Measurements from ENCODE around the gene NHLH1.

NHLH1 gene

DNA sequence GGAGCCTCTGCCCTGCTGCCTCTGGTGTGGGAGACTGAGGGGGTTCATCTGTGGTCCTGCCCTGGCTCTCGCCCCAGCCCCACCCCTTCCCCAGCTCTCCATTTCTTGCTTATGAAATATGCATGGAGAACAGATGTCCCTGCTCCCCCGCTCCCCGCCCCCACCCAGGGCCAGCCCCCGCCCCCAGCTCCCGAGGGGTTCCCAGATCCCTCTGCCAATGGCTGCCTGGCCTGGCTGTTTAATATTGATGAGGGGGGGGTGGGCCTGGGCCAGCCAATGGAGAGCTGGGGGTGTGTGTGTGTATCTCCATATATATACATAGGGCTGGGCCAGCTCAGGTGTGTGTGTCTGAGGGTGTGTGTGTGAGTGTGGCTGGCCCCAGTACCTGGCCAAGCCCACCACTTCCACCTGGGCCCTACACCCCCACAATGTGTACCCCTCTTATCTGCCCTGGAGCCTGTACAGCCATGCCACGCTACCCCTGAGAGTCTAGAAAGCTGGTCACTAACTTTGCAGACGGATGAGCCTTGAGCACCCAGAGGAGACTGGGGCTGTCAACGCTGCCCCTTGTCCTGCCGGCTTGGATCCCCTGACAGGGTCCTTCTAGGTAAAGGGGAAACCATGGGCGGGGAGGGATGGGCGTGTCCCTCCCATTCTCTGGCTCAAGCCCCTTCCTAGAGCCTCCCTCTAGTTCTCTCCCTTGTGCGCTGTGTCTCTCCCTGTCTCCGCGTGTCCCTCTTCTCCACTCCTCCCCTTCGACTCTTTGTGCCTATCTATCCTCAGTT lies at the start of gene NHLH1:
Gene NHLH1 (plus strand): TSS at position 341 of the 785 bp plus-strand sequence. CDS start 3,661 bp downstream, outside the sequence.
- DNase-seq (ENCODE audit: low read depth in 2 of 3, low spot score in 2 of 3): no peak

DNA sequence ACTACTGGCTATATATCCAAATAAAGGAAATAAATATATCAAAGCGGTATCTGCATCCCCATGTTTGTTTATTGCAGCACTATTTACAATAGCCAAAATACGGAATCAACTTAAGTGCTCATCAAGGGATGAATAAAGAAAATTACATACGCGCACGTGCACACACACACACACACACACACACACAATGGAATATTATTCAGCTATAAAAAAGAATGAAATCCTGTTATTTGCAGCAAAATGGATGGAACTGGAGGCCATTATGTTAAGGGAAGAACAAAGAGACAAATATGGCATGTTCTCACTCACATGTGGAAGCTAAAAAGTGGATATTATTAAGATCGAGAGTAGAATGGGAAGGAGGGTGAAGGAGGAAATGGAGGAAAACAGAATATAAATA lies 44.0 kb upstream of the NHLH1 start:
- DNase-seq (ENCODE audit: low read depth in 2 of 3, low spot score in 2 of 3): no peak

DNA sequence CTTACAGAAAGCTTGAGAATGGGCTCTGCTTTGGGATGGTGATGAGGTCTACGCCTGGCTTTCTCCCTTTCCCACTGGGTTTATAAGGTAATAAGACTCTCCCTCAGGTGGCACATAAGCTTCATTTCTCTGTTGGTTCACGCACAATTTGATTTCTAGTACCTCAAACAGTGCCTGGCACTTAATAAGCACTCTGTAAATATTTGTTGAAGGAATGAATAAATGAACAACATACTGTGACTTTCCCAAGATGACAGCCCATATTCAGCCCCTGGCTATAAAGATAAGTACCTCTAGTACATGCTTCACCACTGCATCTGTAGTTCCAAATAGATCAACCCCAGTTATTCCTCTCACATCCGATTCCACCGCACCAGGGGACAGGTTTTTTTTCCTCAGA lies 41.6 kb upstream of the NHLH1 start:
- DNase-seq (ENCODE audit: low read depth in 2 of 3, low spot score in 2 of 3): no peak

DNA sequence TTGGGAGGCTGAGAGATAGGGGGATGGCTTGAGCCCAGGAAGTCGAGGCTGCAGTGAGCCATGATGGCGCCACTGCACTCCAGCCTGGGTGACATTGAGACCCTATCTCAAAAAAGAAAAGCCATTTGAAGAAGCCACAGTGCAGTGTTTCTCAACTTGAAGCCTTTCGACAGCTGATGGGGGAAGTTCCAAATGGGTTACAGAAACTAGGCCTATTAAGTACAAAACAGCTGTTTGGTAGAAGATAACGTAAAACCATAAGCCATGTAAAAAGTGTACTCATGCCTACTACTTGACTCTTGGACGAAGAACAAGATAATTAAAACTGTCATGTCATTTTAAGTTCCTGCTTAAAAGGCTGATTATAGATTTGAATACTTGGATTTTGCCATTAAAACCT lies 40.5 kb upstream of the NHLH1 start:
- no peak for DNase-seq (ENCODE audit: low read depth in 2 of 3, low spot score in 2 of 3)

DNA sequence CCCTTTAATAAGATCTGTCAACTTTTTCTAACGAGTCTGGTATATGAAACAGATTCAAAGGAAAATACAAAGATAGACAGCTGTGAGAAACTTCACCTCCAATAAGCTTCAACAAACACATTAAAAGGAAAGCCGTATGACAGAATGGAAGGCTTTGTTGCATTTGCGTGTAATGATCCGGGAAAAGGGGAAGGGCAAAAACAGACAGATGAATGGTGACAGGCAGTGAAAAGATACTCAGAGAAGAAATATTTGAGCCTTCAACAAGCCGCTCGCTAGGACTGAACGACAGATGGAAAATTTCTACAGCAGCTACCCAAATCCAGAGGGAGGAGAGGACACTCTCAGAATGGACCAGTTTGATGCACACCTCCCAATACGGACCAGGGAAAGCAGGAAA lies 38.7 kb upstream of the NHLH1 start:
- DNase-seq (ENCODE audit: low read depth in 2 of 3, low spot score in 2 of 3): no peak

DNA sequence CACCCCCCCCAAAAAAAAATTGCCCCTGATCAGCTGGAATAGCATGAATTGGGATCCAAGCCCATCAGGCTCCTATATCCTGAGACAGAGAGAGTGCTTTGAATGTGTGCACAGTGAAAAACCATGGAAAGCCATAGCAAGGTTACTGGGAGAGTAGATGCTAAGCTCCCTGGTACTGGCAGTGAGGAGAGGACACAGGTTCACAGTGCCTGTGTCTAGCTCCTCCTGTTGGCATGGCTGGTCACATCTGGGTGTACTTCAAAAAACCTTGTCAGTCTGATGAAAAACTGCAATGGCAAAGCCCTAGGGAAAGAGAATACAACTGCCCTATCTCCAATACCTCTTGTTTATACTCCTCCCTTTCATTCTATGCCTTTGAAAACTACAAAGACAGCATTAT lies 36.8 kb upstream of the NHLH1 start:
- DNase-seq (ENCODE audit: low read depth in 2 of 3, low spot score in 2 of 3): no peak

DNA sequence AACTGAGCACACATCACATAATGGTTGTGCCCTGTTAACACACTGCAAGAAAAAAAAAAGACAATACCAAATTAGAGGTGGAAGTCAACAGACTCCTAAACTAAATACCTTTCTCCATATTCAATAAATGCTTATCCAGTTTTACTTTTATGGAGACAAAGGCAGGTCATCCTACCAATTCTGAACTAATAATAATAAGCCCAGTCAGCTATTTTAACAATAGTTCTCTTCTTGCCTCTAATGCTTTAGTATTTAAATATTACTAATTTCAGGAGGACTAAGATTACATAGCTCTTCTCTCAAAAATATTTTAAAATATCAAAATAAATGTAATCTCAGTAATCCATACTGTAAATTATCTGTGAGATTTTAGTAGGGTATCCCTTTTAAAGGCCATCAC lies 34.4 kb upstream of the NHLH1 start:
- no peak for DNase-seq (ENCODE audit: low read depth in 2 of 3, low spot score in 2 of 3)

DNA sequence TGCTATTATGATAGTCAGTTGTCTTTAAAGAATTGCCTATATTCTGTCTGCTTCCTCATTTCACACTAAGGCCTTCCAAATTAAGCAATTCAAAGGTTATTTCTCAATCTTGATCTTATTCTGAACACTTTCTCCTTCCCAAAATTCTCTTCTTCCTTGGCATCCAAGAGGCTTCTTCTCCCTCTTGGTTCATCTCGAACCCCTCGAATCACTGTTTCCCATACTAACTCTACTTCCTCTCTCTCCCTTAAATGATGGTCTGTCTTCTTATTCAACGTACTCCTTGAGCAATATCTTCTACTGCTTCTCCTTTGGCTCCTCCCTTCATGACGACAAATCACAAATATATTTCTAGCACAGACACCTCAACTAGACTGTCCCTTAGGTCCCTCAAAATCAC lies 28.3 kb upstream of the NHLH1 start:
- DNase-seq (ENCODE audit: low read depth in 2 of 3, low spot score in 2 of 3): no peak

DNA sequence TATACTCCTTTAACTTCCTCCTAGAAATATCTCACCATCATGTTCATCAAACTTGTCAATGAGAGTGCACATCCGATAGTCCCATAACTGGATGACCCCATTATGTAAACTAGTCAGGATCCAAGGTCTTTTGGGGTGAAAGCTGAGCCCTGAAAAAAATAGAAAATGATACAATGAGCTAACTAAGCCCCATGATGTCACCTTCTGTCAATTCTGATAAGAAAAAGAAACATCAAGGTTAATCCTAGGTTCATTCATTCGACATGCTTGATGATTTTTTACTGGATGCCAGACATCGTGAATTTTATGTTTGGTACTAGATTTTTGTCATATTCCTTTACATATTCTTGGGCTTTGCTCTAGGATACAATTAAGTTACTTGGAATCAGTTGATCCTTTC lies 26.7 kb upstream of the NHLH1 start:
- DNase-seq (ENCODE audit: low read depth in 2 of 3, low spot score in 2 of 3): no peak

DNA sequence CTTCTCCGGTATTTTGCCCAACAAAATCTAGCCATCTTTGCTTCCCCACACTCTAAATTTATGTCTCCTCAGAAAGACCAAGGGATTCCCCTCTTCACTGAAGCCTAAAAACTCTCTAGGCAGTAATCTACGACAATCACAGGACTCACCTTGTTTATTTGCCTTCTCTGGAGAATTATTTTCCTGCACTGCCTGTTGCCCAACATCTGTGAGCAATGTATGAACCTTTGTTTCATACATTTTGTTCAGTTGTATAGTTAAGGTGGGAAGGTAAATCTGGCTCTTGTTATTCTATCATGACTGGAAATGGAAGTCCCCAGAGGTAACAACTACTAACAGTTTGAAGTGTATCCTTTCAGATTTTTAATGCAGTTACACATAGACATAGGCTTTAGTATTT lies 26.0 kb upstream of the NHLH1 start:
- DNase-seq (ENCODE audit: low read depth in 2 of 3, low spot score in 2 of 3): no peak

DNA sequence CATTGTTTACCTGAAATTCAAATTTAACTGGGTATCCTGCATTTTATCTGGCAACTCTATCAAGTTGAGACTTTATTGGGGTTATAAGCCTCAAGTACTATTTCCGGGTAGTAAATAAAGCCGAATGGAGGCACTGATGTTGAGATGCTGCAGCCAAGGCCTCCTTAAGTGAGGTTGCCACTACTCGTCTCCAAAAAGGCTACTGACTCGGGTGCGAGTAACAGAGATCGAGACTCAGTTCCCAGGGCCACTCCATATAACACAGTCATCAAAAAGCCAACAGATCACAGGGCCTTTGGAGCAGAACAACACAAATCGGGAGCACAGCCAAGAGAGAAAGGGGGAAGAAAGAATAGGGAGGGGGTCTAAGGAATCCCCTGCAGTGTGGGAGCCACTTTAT lies 24.3 kb upstream of the NHLH1 start:
- no peak for DNase-seq (ENCODE audit: low read depth in 2 of 3, low spot score in 2 of 3)

DNA sequence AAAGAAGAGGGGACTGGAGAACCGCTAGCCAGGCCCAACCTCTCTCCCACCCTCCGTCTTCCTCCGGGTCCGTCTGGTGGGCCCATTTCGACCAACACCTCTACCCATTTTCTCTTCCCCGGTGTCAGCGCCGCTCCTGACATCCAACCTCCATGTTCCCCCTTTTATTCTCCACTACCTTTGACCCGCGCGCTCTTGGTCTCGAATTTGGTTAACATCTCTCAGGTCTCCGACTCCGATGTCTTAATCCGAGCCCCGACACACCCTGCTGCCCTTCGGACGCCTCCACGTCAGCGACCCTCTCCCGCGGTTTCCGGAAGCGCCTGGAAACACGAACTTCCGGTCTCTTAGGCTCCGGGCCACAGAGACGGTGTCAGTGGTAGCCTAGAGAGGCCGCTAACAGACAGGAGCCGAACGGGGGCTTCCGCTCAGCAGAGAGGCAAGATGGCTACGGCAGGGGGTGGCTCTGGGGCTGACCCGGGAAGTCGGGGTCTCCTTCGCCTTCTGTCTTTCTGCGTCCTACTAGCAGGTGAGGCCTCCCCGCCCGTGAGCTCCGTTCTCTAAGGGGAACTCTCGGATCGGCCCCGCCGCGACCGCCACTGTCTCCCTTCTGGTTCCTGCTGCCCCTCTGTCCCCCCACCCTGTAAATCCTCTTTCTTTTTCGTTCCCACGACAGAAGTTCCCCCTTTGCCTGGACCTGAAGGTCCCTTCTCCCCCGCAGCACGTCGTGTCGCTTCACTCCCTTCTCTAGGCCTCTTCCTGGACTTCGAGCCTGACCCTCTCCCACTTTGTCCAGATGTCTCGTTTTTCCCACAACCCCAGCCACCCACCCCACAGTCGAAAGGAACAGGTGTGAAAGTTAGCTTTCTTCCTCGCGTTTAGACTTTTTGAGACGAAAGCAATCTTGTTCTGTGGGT lies 23.7 kb upstream of the NHLH1 start, which contains the start of the genes COPA and NCSTN:
Gene COPA (minus strand): TSS at position 298 of the 917 bp plus-strand sequence. CDS start 80 bp downstream, at position 218.
Gene NCSTN (plus strand): TSS at position 431 of the 917 bp plus-strand sequence. CDS start 14 bp downstream, at position 445.
- DNase-seq (ENCODE audit: low read depth in 2 of 3, low spot score in 2 of 3): peak; percentile 43 to 78 (median 77)

DNA sequence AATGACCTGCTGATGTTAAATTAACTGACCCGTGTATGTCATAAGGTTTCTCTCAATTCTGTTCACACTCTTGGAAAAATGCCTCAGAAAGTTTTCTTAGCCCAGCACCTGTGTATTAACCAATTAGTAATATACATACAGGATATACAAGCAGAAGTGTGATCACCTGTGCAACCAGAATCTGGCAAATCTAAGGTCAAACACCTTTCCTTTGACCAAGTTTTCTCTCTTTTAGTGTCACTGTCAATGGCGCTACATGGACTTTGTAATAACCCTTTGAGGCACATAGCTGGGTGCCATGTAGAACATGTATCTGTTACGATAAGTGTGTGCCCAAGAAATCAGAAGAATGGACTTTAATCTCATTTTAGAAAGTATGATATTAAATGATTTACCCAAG lies 22.6 kb upstream of the NHLH1 start:
- no peak for DNase-seq (ENCODE audit: low read depth in 2 of 3, low spot score in 2 of 3)

DNA sequence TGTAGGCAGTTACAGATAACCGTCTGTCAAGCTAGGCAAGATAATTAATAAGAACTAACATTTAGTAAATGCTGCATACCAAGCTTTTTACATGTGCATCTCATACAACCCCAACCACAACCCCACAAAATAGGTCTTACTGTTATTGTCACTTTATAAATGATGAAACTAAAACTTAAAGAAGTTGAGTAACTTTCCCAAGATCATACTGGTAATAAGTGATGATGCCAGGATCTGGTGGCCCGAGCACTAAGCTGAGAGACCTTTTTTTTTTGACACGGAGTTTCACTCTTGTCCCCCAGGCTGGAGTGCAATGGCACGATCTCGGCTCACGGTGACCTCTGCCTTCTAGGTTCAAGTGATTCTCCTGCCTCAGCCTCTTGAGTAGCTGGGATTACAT lies 21.9 kb upstream of the NHLH1 start:
- no peak for DNase-seq (ENCODE audit: low read depth in 2 of 3, low spot score in 2 of 3)

DNA sequence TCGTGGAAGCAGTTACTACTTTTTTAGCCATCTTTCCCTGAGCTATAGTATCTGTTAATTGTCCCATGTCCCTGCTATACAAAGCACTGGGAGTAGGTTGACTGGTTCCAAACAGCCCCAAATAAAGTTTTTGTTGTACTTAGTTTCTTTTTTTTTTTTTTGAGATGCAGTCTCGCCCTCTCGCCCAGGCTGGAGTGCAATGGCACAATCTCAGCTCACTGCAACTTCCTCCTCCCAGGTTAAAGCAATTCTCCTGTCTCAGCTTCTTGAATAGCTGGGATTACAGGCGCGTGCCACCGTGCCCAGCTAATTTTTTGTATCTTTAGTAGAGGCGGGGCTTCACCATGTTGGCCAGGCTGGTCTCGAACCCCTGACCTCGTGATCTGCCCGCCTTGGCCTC lies 20.4 kb upstream of the NHLH1 start:
- DNase-seq (ENCODE audit: low read depth in 2 of 3, low spot score in 2 of 3): no peak

DNA sequence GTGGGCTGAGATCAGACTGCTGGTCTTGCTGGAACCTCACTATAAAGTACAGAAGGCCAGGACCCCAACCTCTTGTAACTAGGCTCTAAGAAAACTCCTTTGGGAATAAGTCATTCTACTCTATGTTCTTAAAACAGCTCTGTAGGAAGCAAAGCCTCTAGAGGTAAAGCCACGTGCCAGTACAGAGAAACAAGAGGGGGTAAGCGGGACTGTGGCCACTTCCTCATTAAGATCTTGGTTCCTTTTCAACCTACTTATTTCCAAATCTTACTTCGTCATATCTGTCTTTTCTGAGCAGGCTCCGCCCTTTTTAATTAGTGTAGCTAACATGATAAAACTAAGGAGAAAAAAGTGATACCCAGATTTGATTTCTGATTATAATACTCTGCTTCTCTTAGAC lies 19.9 kb upstream of the NHLH1 start:
- DNase-seq (ENCODE audit: low read depth in 2 of 3, low spot score in 2 of 3): no peak

DNA sequence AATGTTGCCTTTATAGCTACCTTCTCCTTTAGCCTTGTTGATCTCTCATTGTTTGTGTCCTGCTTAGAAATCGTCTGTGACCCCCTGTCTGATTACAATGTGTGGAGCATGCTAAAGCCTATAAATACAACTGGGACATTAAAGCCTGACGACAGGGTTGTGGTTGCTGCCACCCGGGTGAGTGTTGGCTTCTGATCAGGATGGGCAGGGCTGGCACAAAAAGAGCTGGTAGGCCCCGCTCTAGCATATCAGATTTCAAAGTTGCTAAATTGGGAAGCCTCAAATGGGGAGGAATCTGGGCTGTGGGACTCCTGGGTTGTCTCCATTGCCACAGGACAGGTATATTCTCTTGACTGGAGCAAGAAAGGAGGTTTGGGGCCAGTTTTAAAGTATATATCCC lies 15.2 kb upstream of the NHLH1 start:
- DNase-seq (ENCODE audit: low read depth in 2 of 3, low spot score in 2 of 3): no peak

DNA sequence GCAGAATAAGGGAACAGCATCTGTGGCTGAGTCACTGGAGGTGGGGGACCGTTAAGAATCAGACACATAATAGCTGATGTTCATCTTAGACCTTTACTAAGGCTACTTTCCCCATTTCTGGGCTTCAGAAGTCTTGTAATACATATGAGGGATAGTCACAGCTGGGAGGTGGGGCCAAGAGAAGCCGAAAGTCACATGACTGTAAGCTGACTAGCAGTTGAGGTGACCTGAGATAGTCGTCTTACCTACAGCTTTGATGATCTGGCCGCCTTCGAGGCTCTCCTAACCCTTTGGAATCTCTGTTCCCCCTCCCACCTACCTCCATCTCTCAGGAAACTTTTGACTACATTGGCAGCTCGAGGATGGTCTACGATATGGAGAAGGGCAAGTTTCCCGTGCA lies 14.3 kb upstream of the NHLH1 start:
- DNase-seq (ENCODE audit: low read depth in 2 of 3, low spot score in 2 of 3): no peak

DNA sequence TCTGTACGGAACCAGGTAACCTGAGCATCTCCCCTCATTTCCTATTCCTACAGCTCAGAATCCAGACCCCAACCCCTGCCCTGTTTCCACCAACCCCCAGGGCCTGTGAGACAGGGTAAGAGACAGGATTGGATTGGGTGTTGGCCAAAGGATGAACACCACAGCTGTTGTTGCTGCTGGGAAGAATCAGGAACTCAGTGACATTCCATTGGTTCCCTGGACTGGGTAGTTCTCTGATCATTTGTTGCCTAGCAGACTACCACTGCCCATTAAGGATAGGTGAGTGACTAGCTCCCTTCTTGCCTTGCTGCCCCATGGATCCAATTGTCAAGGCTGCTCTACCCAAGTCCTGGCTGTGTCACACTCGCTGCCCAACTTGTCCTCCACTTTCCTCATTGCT lies 13.6 kb upstream of the NHLH1 start:
- no peak for DNase-seq (ENCODE audit: low read depth in 2 of 3, low spot score in 2 of 3)

DNA sequence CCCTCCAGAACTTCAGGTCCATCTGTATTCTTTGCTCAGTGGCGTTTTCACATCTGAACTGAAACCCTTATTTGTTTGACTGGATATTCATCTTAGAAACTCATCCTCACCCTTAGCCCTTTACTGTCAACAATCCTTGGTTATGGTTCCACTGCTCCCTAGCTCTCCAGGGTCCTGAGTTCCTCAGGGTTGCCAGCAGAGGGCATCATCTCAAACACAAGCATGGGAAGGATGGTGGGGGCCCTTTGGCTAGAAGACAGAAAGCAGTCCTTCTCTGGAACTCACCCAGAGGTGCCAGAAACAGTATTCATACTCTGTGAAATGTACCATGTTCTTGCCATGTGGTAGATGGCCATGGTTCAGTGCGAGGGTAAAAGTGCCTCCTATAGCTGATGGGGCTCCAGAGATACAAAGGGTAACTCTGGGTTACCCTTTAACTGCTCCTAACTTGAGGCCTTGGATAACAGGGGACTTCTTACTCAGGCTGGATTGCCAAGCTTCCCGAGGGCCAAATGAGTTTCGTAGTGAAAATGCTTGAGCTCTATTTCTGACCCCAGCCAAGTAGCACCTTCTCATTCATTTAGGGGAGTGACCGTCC lies 12.4 kb upstream of the NHLH1 start:
- DNase-seq (ENCODE audit: low read depth in 2 of 3, low spot score in 2 of 3): no peak

DNA sequence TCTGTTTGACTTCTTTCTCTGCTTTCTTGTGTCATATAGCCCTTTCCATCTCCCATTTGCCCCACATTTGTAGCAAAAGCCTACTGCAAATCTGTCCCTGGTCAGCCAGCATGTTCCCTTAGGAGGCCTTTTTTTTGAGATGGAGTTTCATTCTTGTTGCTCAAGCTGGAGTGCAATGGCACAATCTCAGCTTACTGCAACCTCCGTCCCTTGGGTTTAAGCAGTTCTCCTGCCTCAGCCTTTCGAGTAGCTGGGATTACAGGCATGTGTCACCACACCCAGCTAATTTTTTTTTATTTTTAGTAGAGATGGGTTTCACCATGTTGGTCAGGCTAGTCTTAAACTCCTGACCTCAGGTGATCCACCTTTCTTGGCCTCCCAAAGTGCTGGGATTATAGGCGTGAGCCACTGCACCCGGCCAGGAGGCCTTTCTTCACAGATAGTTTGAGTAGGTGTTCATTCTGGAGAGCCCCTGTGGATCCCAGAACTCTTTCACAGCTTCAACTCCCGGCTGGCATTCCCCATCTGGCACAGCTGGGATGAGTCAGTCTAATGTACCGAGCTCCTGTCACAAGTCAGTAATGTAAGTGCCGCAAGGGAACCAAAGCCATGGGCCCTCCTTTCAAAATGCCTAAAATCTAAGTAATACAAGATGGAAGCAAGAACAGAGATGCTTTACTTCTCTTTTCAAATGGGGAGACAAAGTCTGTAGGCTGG lies 9.4 kb upstream of the NHLH1 start:
- no peak for DNase-seq (ENCODE audit: low read depth in 2 of 3, low spot score in 2 of 3)

Data from activated CD8-positive, alpha-beta memory T cell treated with anti-CD3 and anti-CD28 coated beads for 48 hours (primary cell).